Natural killer cell (primary cell): ENCODE data around the gene SMIM30. TPM values are rescaled to one million over a fixed set of nuclear protein-coding genes. Genes with fewer than 3 reads are reported as not detected.

Experiments used
- ATAC-seq, 3 donors: fragments of 150-1000 bp in 2 of 3; fragments of 200-7000 bp in 1 of 3; cut with Tn5 transposase; 1 replicate in 1 of 3; 2 replicates in 2 of 3; pipeline ENCODE4 v1.10.0; 2021; ENCODE audit warnings: mild to moderate bottlenecking in 2 of 3, moderate library complexity in 2 of 3
- DNase-seq, 2 donors: peaks; one replicate each; pipeline versions ENCODE4 v3.0.0 to v3.0.0-alpha.2; 2013 to 2021; ENCODE audit warnings: mixed read lengths in 1 of 2
- H3K27ac ChIP-seq: one replicate; pipeline ENCODE4 v1.5.1; 2013; ENCODE audit warnings: mild to moderate bottlenecking, low read length
- H3K27me3 ChIP-seq: one replicate; pipeline ENCODE4 v1.6.1; 2013; ENCODE audit warnings: low read length; ENCODE audit not compliant: control insufficient read depth, insufficient read depth
- H3K36me3 ChIP-seq: one replicate; pipeline ENCODE4 v1.6.1; 2013; ENCODE audit warnings: low read length; ENCODE audit not compliant: control insufficient read depth, insufficient read depth
- H3K4me1 ChIP-seq: one replicate; pipeline ENCODE4 v1.6.1; 2013; ENCODE audit warnings: low read length; ENCODE audit not compliant: control insufficient read depth, insufficient read depth
- H3K4me3 ChIP-seq: one replicate; pipeline ENCODE4 v1.5.1; 2013; ENCODE audit warnings: low read length
- H3K9me3 ChIP-seq: one replicate; pipeline ENCODE4 v1.6.1; 2013; ENCODE audit warnings: low read length; ENCODE audit not compliant: control insufficient read depth, insufficient read depth
- H3K27ac Mint-ChIP-seq, 2 donors: one replicate each; pipeline ENCODE4 v1.8.0; 2022; ENCODE audit warnings: mild to moderate bottlenecking in 2 of 2, mixed read lengths in 2 of 2, moderate library complexity in 1 of 2
- H3K27me3 Mint-ChIP-seq, 2 donors: one replicate each; pipeline ENCODE4 v1.8.0; 2022; ENCODE audit warnings: low read depth in 2 of 2, mixed read lengths in 2 of 2
- H3K36me3 Mint-ChIP-seq: one replicate; pipeline ENCODE4 v1.8.0; 2022; ENCODE audit warnings: mixed read lengths
- H3K4me1 Mint-ChIP-seq, 2 donors: one replicate each; pipeline ENCODE4 v1.8.0; 2022; ENCODE audit warnings: mixed read lengths in 2 of 2
- H3K4me3 Mint-ChIP-seq: one replicate; pipeline ENCODE4 v1.8.0; 2022; ENCODE audit warnings: mild to moderate bottlenecking, moderate library complexity, mixed read lengths
- H3K9me3 Mint-ChIP-seq, 2 donors: one replicate each; pipeline ENCODE4 v1.8.0; 2022; ENCODE audit warnings: mixed read lengths in 2 of 2
- CTCF ChIP-seq: fragments of 200-600 bp; IDR thresholded peaks from one replicate; pipeline ENCODE4 v1.8.0; 2022; ENCODE audit warnings: antibody characterized with exemption
- WGBS: methylation state at CpG from one replicate; pipeline ENCODE4 v1.1.7; 2013; ENCODE audit warnings: missing lambda C conversion rate; ENCODE audit not compliant: insufficient coverage; 5-methylcytosine and 5-hydroxymethylcytosine counted together
- intact Hi-C: fragments of 100-400 bp; cut with micrococcal nuclease; formaldehyde crosslinking; loops from one replicate; pipeline ENCODE4 v1.14.2; 2022
- total RNA-seq, 4 donors: library from RNA; stranded (reverse); fragments of 120-200 nt in 1 of 4; gene quantifications; one replicate each; pipeline versions ENCODE4 v1.2.3 to v1.2.4, GENCODE V29; 2013 to 2022

Gene SMIM30
- total RNA-seq, 3 donors from 2014 or later (not counting 1 experiment from before 2014, with no cell fraction given): 5.5 to 7.6 (median 6.6) TPM

- no peaks in the 10 kb centered on the region for H3K4me1 Mint-ChIP-seq
- TF ChIP-seq CTCF: no peak
- Histone ChIP-seq H3K27ac (no peak overlapping the region), H3K4me1 (no peaks in the 10 kb centered on the region), H3K9me3 (no peaks in the 10 kb centered on the region), H3K27me3 (no peaks in the 10 kb centered on the region), H3K4me3 (no peak overlapping the region), H3K36me3 (no peaks in the 10 kb centered on the region)
- H3K27me3 Mint-ChIP-seq: peaks cover 6 to 7% of the 10 kb centered on the region in 2 donors
- H3K4me3 Mint-ChIP-seq: no peak overlapping the region
- WGBS: no CpG with 5 or more reads among the region's 1 CpG
- no peak for ATAC-seq
- H3K36me3 Mint-ChIP-seq: no peaks in the 10 kb centered on the region
- no peak overlapping the region for H3K27ac Mint-ChIP-seq
- intact Hi-C loops: no loop called here
- H3K9me3 Mint-ChIP-seq: peaks cover 2 to 5% of the 10 kb centered on the region in 2 donors
- DNase-seq: no peak
Measured at GRCh38 chr7:113093561-113093960, 24.8 kb downstream of the SMIM30 start.

GRCh38 chr7:113092762-113093161 lies 25.6 kb downstream of the SMIM30 start:
- Histone ChIP-seq H3K36me3 (no peaks in the 10 kb centered on the region), H3K4me1 (no peaks in the 10 kb centered on the region), H3K27me3 (no peaks in the 10 kb centered on the region), H3K27ac (no peak overlapping the region), H3K9me3 (no peaks in the 10 kb centered on the region), H3K4me3 (no peak overlapping the region)
- Mint-ChIP-seq H3K4me1 (no peaks in the 10 kb centered on the region), H3K9me3 (peaks cover 2 to 5% of the 10 kb centered on the region in 2 donors), H3K27me3 (peaks cover 6 to 15% of the 10 kb centered on the region in 2 donors), H3K27ac (no peak overlapping the region), H3K36me3 (no peaks in the 10 kb centered on the region), H3K4me3 (no peak overlapping the region)
- ATAC-seq (no peak), DNase-seq (no peak)
- TF ChIP-seq CTCF: no peak
- 85% methylated on average over 1 of the region's 1 CpG for WGBS
- intact Hi-C loops: no loop called here

GRCh38 chr7:113087071-113087998 lies 31.0 kb downstream of the SMIM30 start:
- ATAC-seq: peak in 2 of 3 donors; percentile 53 to 75
- H3K36me3 Mint-ChIP-seq: no peaks in the 10 kb centered on the region
- H3K27me3 ChIP-seq: no peaks in the 10 kb centered on the region
- no peaks in the 10 kb centered on the region for H3K4me1 Mint-ChIP-seq
- no peaks in the 10 kb centered on the region for H3K9me3 ChIP-seq
- 45% methylated on average over 6 of the region's 15 CpGs for WGBS
- H3K4me3 Mint-ChIP-seq: no peak overlapping the region
- no peak for DNase-seq
- H3K4me3 ChIP-seq: no peak overlapping the region
- intact Hi-C loops: no loop called here
- peaks cover 2% of the 10 kb centered on the region in 2 donors for H3K9me3 Mint-ChIP-seq
- peaks cover 27 to 40% of the 10 kb centered on the region in 2 donors for H3K27me3 Mint-ChIP-seq
- no peak for TF ChIP-seq CTCF
- H3K36me3 ChIP-seq: no peaks in the 10 kb centered on the region
- no peak overlapping the region for H3K27ac Mint-ChIP-seq
- H3K4me1 ChIP-seq: peaks cover 2% of the 10 kb centered on the region
- H3K27ac ChIP-seq: no peak overlapping the region
